HG02840 (cell line): ENCODE data around the gene ARPC1B.
"Not testable (repeated sequence)": the region's sequence is repeated elsewhere in the genome, so short reads cannot be mapped to it uniquely, and the experiment has no call there.

Experiments
- ATAC-seq: cut with Tn5 transposase; IDR thresholded peaks from one replicate; pipeline ENCODE4 v1.9.1; 2021; ENCODE audit warnings: mild to moderate bottlenecking, moderate library complexity, moderate number of reproducible peaks; ENCODE audit not compliant: unreplicated experiment, low FRiP score

Gene ARPC1B

GRCh38 chr7:99366646-99367045 lies 7.9 kb upstream of the ARPC1B start:
- no peak for ATAC-seq

- no peak for ATAC-seq
These were observed 5.7 kb upstream of the ARPC1B start for GRCh38 chr7:99368750-99369389.

GRCh38 chr7:99369767-99370391 lies 4.7 kb upstream of the ARPC1B start:
- ATAC-seq = no peak

- ATAC-seq = no peak
These were observed 3.1 kb upstream of the ARPC1B start for GRCh38 chr7:99371376-99371920.

GRCh38 chr7:99372275-99373090 lies 2.0 kb upstream of the ARPC1B start:
- ATAC-seq = no peak

GRCh38 chr7:99373091-99374066 lies 1.2 kb upstream of the ARPC1B start:
- no peak for ATAC-seq

- ATAC-seq = peak; percentile 31
These were observed 709 bp downstream of the ARPC1B start for GRCh38 chr7:99375070-99375807.

- no peak for ATAC-seq
These were observed 4.6 kb downstream of the ARPC1B start for GRCh38 chr7:99379043-99379577.

- ATAC-seq = not testable (repeated sequence)
These were observed 5.1 kb downstream of the ARPC1B start for GRCh38 chr7:99379693-99380031.

GRCh38 chr7:99380032-99380822 lies 5.7 kb downstream of the ARPC1B start:
- ATAC-seq = peak; percentile 41

GRCh38 chr7:99380823-99381663 lies 6.5 kb downstream of the ARPC1B start:
- ATAC-seq = peak; percentile 56

- ATAC-seq = no peak
These were observed 7.1 kb downstream of the ARPC1B start for GRCh38 chr7:99381664-99382075.

GRCh38 chr7:99383203-99383602 lies 8.7 kb downstream of the ARPC1B start:
- no peak for ATAC-seq

GRCh38 chr7:99383791-99384370 lies 9.4 kb downstream of the ARPC1B start:
- ATAC-seq = no peak

GRCh38 chr7:99384523-99384922 lies 10.0 kb downstream of the ARPC1B start:
- no peak for ATAC-seq

- no peak for ATAC-seq
These were observed 11.0 kb downstream of the ARPC1B start for GRCh38 chr7:99385564-99385963.

GRCh38 chr7:99386584-99387238 lies 12.2 kb downstream of the ARPC1B start:
- no peak for ATAC-seq
